Thyroid gland (tissue), 4 donors: Measurements from ENCODE around the gene ENKD1.

ENCODE experiments used
- CTCF ChIP-seq, 6 experiments: fragments of 200-600 bp in 3 of 6; fragments of 450-650 bp in 3 of 6; sonication (generic) in 3 of 6; IDR thresholded peaks; one replicate each; pipeline ENCODE4 v1.5.1; 2016 to 2019; ENCODE audit warnings: antibody characterized with exemption in 6 of 6, mild to moderate bottlenecking in 2 of 6, inconsistent platforms in 1 of 6, moderate library complexity in 1 of 6
- POLR2A ChIP-seq, 2 donors: fragments of 450-650 bp; IDR thresholded peaks; one replicate each; pipeline ENCODE4 v1.6.1; 2017; ENCODE audit warnings: antibody characterized with exemption in 2 of 2, mild to moderate bottlenecking in 2 of 2, moderate library complexity in 1 of 2

GRCh38 chr16:67709050-67709449, 42.5 kb upstream of the ENKD1 start:
- TF ChIP-seq CTCF (IDR thresholded peaks at IDR 0.05) (no peak), POLR2A (IDR thresholded peaks at IDR 0.05) (no peak)
